ENCODE measurements around the gene TOM1L1. TPM values are rescaled to one million over a fixed set of nuclear protein-coding genes. Genes with fewer than 3 reads are reported as not detected.

The TOM1L1 gene
- total RNA-seq, 2 donors from 2014 or later = 52.8 to 81.3 TPM

DNA sequence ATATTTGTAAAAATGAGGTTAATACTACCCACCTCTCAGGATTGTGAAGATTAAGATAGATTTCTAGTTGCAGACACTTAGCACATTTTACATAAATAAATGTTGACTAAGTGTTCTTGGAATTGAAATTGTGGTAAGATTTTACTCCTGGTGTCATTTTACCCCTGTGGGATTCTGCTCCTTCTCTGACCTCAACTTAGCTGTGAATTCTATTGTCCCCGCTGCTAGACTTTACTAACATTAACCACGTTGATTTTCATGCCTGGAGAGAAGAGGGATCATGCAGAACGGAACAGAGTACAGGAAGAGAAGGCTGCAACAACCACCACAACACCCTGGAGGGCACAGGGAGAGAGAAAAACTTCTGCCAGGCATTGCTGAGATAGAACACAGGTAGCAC is 2.1 kb upstream of the TOM1L1 start:
- no peak overlapping the region for H3K27ac ChIP-seq
- H3K9me3 ChIP-seq = no peaks in the 10 kb centered on the region
- 67% methylated on average over 3 of the region's 3 CpGs for WGBS
- H3K36me3 ChIP-seq = no peaks in the 10 kb centered on the region
- H3K27me3 ChIP-seq (replicated peaks; ENCODE audit: insufficient read depth) = no peaks in the 10 kb centered on the region
- peaks cover 12% of the 10 kb centered on the region for H3K4me1 ChIP-seq (replicated peaks)
- DNase-seq (ENCODE audit: low spot score) = no peak
- TF ChIP-seq POLR2AphosphoS5 (IDR thresholded peaks at IDR 0.05) (no peak), POLR2A (IDR thresholded peaks at IDR 0.05) (no peak)
- TF ChIP-seq, protein P1, sequence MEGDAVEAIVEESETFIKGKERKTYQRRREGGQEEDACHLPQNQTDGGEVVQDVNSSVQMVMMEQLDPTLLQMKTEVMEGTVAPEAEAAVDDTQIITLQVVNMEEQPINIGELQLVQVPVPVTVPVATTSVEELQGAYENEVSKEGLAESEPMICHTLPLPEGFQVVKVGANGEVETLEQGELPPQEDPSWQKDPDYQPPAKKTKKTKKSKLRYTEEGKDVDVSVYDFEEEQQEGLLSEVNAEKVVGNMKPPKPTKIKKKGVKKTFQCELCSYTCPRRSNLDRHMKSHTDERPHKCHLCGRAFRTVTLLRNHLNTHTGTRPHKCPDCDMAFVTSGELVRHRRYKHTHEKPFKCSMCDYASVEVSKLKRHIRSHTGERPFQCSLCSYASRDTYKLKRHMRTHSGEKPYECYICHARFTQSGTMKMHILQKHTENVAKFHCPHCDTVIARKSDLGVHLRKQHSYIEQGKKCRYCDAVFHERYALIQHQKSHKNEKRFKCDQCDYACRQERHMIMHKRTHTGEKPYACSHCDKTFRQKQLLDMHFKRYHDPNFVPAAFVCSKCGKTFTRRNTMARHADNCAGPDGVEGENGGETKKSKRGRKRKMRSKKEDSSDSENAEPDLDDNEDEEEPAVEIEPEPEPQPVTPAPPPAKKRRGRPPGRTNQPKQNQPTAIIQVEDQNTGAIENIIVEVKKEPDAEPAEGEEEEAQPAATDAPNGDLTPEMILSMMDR (IDR thresholded peaks at IDR 0.05) = no peak
- intact Hi-C loops (cut with DNase I) = no loop called here
- no peak overlapping the region for H3K4me3 ChIP-seq

DNA sequence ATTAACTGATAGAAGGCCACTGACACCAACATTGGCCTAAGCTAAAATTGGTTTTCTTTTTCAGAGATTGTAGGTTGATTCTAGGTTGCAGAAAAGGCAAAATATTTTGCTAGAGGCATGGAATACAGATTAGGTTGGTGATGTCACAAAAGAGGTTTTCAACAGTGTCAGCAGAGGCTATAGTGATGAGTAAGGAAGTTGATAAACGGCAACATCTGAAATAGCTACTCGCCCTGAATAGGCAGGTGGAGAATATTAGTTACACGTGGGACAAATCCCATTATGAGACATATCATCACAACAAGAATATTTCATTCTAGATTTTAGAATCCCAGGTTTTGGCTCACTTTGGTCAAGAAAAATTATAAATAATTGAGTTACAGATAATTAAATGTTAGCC is 1.5 kb upstream of the TOM1L1 start:
- no peak for DNase-seq (ENCODE audit: low spot score)
- WGBS = 86% methylated on average over 3 of the region's 3 CpGs
- peaks cover 13% of the 10 kb centered on the region for H3K4me1 ChIP-seq (replicated peaks)
- no peaks in the 10 kb centered on the region for H3K9me3 ChIP-seq
- H3K27ac ChIP-seq = no peak overlapping the region
- no peaks in the 10 kb centered on the region for H3K27me3 ChIP-seq (replicated peaks; ENCODE audit: insufficient read depth)
- no peak for TF ChIP-seq POLR2AphosphoS5 (IDR thresholded peaks at IDR 0.05)
- TF ChIP-seq, protein P1 (IDR thresholded peaks at IDR 0.05) = no peak
- TF ChIP-seq POLR2A (IDR thresholded peaks at IDR 0.05) = no peak
- no peak overlapping the region for H3K4me3 ChIP-seq
- intact Hi-C loops (cut with DNase I) = no loop called here
- H3K36me3 ChIP-seq = no peaks in the 10 kb centered on the region

DNA sequence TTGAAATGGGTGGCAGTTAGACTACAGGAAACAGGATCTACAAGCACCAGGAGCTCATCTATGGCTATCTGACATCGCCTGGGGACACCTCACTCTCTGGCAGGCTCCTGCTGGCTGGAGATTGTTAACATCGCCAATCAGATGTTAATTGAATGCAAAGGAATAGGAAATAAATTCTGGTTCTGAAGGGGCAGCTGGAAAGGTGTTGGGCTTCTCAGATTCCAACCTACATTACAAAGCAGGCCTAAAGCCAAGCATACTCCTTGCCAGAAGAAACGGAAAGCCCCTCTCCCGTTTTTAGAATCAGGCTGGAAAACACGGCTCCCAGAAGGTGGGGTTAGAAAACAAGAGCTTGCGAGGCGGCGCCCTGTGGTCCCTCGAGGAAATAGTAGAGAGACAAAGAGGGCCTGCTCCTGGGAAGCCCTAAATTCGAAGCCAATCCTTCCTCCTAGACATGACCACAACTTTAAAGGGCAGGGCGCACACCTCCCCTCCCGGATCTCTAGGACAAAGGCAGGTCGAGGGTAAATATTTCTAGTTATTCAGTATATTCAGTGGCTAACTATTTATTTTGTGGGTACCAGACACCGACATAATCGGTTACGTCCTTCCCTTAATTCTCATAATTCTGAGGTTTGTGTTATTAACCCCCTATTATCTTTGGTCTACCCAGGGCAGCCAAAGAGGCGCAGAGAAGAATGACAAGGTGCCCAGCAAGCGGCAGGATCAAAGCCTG is 763 bp upstream of the TOM1L1 start:
- Histone ChIP-seq H3K27ac (peak overlapping the region; percentile 74 to 76), H3K36me3 (no peaks in the 10 kb centered on the region), H3K9me3 (no peaks in the 10 kb centered on the region), H3K4me1 (replicated peaks) (peaks cover 13% of the 10 kb centered on the region), H3K27me3 (replicated peaks; ENCODE audit: insufficient read depth) (no peaks in the 10 kb centered on the region), H3K4me3 (peak overlapping the region; percentile 50 to 52)
- intact Hi-C loops (cut with DNase I) = loop anchor here (5.0 kb wide), 1 partner anchor 67 kb away; the partner anchor contains the start of genes COX11 and STXBP4
- TF ChIP-seq, protein P1 (IDR thresholded peaks at IDR 0.05) = no peak
- TF ChIP-seq POLR2A (IDR thresholded peaks at IDR 0.05) (no peak), POLR2AphosphoS5 (IDR thresholded peaks at IDR 0.05) (no peak)
- 12% methylated on average over 18 of the region's 18 CpGs for WGBS
- no peak for DNase-seq (ENCODE audit: low spot score)

GRCh38 chr17:54901230-54901822 is 674 bp downstream of the TOM1L1 start:
- no peak for DNase-seq (ENCODE audit: low spot score)
- H3K9me3 ChIP-seq = no peaks in the 10 kb centered on the region
- 29% methylated on average over 9 of the region's 9 CpGs for WGBS
- no peaks in the 10 kb centered on the region for H3K36me3 ChIP-seq
- TF ChIP-seq, protein P1 (IDR thresholded peaks at IDR 0.05) = no peak
- TF ChIP-seq POLR2A (IDR thresholded peaks at IDR 0.05) (no peak), POLR2AphosphoS5 (IDR thresholded peaks at IDR 0.05) (no peak)
- intact Hi-C loops (cut with DNase I) = loop anchor here (5.0 kb wide), 1 partner anchor 66 kb away; the partner anchor contains the start of genes COX11 and STXBP4
- H3K4me1 ChIP-seq (replicated peaks) = peaks cover 13% of the 10 kb centered on the region
- peak overlapping the region; percentile 50 to 52 for H3K4me3 ChIP-seq
- H3K27me3 ChIP-seq (replicated peaks; ENCODE audit: insufficient read depth) = no peaks in the 10 kb centered on the region
- H3K27ac ChIP-seq = peak overlapping the region; percentile 74 to 76
